GM19455 (cell line): ENCODE results near the gene SPATS2.
"Not testable (repeated sequence)": the region's sequence is repeated elsewhere in the genome, so short reads cannot be mapped to it uniquely, and the experiment has no call there.

Experiments used
- ATAC-seq: cut with Tn5 transposase; IDR thresholded peaks from one replicate; pipeline ENCODE4 v1.9.1; 2021; ENCODE audit not compliant: unreplicated experiment

The SPATS2 gene

DNA sequence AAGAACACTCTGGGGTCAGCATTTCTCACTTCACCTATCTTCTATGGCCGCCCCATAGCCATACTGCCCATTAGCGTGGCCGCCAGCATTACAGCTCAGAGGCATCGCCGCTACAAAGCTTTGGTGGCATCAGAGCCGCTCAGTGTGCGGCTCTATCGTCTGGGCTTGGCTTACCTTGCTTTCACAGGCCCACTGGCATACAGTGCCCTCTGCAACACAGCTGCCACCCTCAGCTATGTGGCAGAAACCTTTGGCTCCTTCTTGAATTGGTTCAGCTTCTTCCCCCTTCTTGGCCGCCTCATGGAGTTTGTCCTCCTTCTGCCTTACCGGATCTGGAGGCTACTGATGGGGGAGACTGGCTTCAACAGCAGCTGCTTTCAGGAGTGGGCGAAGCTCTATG, 18.0 kb upstream of the SPATS2 start:
- no peak for ATAC-seq

DNA sequence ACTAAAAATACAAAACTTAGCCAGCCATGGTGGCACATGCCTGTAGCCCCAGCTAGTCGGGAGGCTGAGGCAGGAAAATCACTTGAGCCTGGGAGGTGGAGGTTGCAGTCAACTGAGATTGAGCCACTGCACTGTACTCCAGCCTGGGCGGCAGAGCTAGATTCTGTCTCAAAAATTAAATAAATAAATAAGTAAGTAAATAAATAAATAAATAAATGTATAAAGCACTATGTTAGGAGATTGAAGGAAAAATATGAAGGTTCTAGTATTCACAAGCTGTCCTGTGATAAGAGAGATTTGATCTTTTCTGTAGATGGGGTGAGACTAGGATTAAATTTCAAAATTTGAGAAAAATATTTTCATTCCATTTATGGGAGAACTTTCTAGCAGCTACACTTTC, 14.9 kb upstream of the SPATS2 start:
- ATAC-seq: no peak

DNA sequence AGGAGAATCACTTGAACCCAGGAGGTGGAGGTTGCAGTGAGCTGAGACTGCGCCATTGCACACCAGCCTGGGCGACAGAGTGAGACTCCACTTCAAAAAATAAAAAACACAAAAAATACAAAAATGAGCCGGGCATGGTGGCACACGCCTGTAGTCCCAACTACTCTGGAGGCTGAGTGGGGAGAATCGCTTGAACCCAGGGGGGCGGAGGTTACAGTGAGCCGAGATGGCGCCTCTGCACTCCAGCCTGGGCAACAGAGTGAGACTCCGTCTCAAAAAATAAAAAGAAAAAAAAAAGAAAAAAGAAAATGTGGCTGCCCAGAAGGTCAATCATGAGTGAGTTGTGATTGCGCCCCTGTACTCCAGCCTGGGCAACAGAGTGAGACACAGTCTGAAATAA, 11.3 kb upstream of the SPATS2 start:
- no peak for ATAC-seq

DNA sequence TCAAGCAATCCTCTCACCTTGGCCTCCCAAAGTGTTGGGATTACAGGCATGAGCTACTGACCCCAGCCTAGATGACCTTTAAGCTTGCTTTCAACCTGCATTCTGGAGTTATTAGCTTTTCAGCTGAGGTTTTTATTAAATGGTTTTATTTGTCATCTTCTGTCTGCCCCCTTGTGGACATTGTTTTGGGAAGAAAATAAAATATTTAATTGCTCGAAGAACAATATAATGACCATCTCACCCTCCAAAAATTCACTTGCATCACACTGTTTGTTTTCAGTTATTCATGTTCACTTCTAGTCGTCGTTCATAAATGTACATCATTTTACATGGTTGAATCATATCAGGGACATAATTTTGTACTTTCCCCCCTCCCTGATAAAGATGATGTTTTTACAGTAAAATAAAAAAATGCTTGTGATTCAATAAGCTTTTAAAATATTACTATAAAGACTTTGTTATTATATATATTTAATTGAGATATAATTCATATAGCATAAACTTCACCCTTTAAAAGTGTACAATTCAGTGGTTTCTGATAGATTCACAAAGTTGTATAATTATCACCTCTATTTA, 10.1 kb upstream of the SPATS2 start:
- no peak for ATAC-seq

DNA sequence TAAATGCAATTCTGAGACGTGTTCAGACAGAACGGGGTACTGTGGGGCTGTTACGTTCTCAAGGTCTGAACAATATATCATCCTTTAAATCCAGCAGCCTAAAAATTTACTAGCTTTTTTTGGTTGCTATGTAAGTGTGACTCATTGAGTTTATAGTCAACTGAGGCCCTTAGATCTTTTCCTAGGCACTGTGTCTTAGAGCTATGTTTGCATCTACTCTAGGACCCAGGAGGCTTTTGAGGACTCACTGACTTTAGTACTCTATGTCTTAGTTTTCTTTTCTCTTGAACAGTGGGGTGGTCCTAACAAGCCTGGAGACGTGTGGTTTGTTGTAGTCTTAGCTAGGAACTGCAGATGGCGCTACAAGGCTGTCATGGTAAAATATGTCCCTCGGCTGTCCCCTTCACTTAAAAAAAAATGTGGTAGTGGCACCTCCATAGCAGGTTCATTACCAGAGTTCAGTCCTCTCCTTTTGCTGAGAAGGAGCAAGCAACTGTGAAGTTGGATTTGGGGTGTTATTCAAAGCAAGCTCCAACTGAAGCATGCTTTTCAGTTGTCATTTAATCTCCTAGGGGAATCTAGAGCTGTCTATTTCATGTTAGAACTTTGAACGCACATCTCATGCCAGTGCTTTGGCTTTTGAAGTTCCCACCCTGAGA, 8.7 kb upstream of the SPATS2 start:
- ATAC-seq: peak; percentile 59

DNA sequence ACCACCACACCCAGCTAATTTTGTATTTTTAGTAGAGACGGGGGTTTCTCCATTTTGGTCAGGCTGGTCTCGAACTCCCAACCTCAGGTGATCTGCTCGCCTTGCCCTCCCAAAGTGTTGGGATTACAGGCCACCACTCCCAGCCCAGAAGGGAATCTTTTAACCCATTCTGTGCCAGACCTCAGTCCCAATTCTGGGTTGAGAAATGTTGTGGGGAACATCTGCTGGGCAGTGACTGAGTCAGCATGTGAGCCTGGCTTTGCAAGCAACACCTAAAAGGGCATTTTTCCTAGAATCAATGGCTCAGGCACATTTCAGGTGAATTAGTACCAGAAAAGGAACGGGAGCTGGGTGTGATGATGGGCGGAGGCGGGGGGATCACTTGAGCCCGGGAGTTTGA, 7.6 kb upstream of the SPATS2 start:
- ATAC-seq: no peak

DNA sequence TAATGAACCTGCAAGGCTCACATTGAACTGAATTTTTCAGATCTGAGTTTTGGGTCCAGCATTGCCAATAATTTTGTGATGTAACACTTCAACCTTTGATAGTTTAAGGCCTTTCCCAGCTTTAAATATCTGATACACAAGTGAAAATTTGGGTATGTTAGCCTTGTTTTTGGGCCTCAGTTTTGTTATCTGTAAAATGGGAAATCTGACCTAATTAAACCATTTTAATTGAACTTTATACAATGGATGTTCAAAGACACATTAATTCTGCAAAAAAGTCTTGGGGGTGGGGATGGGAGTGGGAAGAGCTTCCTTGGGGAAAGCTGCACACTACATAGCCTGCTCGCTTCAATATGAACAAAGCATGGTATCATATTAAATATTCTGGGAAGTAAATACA, 5.2 kb upstream of the SPATS2 start:
- ATAC-seq: no peak

DNA sequence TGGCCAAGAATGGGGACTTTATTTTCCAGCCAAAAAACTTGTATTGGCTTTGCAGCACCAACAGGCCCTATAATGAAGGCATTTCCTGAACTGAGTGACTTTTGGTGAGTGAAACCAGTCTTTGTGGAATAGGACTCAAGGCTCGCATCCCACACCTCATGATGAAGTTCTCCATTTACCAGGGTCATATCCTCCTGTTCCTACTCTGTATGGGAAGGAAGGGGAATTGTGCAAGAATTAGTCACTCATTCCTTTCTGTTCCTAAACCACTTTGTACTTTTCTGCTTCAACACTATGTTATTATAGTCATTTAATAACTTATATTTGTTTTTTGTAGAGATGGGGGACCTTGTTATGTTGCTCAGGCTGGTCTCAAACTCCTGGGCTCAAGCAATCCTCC, 2.3 kb upstream of the SPATS2 start:
- no peak for ATAC-seq

DNA sequence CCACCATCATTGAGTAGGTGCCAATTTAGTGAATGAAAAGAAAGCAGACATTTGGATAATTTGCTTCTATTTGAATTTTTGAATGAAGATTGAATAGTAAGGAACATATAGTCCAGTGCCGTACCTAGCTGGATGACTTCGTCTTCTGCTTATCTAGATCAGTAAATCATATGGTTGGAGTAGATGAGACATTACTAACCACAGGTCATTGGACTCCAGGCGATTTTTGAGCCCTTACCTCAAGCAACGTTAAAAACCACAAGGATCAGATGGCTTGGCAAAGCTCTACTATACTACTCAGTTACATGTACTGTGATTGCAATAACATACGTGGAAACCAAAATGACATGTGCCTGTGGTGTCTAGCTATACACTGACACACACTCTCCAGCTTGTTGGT, 1.7 kb upstream of the SPATS2 start:
- ATAC-seq: no peak

DNA sequence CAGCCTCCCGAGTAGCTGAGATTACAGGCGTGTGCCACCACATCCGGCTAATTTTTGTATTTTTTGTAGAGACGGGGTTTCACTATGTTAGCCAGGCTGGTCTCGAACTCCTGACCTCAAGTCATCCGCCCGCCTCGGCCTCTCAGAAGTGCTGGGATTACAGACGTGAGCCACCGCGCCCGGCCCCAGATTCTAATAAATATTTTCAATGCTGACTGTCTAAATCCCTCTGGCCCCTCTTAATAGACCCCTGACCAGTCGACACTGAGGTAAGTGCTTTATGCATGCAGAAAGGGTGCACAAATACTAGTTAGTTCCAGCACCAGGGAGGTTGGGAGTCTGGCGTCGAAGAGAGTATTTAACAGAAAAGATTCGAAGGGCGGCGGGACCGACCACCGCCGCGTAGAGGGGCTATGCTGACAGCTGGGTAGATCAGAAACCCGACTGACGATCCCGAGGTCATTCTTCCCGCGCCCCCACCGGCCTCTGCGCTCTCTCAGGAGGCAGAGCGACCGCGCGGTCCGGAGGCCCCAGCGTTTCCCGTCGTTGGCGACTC, 1.1 kb upstream of the SPATS2 start:
- peak; percentile 2 for ATAC-seq

DNA sequence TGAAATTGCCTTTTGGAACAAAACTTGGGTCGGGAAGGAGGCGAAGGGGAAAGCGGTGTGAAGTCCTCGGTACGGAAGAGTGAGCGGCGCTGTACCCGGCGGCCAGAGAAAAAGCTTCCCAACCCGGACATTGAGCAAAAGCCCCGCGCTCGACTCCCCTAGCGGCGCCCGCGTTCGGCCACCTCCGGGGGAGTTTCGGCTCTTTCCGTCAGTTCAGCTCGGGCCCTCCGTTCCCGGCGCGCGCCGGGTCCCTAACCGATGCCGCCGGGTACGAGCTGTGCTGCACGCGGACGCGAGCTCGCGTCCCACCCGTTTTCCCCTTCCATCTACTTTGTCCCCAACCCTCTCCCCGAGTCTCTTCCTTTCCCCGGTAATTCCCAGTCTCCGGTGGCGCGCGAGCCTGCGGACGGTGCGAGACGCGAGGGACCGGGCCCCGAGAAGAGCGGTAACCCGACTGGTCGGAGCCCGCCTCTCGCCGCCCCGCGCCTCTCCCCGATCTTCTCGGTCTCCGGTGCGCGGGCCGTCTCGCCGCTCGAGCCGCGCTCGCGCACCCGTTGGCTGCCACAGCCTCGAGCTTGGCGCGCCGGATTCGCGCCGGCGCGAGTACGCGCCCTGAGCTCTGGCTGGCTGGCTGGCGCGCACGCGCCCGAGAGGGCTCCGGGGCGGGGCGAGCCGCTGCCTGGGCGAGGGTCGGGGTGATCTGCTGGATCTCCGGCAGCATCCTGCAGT, 446 bp upstream of the SPATS2 start:
- ATAC-seq: peak; percentile 66

DNA sequence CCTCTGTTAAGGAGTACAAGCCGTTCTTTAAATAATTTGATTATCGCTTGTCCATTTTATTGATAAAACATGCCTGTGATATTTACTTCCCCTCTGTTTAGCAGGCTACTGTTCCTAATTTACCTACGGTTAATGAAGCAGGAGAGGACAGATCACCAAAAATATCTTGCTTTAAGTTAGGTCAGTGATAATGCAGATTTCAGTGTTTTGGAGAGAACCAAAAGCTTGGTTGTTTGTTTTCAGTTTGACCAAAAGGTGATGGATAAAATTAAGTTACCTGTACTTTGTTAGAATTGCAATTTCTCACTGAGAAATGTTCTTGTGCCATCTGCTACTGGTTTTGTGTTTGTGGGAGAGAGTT, 958 bp downstream of the SPATS2 start:
- no peak for ATAC-seq

DNA sequence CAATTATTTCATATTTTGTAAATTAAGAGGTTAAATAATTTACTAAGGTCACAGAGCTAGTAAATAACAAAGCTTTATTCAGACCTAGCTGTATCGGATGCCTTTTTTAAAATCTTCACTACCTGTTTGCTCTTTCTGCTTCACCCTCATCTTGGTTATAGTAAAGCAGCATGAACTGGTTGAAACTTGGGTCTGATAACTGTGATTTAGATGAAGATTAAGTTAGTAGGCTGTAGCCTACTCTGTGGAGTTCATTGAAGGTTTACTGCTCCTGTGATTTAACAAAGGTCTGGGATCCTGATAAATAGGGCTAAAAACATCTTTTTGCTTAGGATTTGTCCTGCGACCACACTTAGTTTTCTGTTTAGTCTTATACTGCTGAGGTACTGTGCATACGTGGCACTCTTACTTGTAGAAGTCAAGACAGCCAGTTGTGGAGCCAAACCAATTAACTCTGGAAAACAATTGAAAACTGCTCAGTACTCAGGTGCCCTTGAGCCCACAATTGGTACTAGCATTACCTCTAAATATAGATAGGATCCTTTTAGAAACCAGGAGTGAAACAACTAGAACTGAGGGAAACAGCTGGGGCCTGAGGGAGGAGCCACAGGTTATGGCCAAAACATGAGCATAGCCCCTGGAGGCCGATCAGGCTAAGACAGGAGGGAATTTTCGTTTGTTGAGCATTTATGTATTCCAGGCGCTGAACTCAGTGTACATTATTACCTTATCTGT, 2.3 kb downstream of the SPATS2 start:
- ATAC-seq: no peak

DNA sequence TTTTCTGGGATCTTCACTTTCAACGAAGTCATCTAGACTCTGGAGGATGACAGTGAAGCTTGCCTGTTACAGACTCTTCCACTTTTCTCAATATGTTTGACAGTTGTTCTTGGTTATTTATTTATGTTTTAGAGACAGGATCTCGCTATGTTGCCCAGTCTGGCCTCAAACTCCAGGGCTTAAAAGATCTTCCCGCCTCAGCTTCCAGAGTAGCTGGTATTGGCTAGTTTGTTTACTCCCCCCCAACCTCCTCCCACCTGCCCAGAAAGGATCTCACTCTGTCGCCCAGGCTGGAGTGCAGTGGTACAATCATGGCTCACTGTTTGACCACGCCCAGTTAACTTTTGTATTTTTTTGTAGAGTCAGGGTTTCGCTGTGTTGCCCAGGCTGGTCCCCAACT, 3.3 kb downstream of the SPATS2 start:
- ATAC-seq: no peak

DNA sequence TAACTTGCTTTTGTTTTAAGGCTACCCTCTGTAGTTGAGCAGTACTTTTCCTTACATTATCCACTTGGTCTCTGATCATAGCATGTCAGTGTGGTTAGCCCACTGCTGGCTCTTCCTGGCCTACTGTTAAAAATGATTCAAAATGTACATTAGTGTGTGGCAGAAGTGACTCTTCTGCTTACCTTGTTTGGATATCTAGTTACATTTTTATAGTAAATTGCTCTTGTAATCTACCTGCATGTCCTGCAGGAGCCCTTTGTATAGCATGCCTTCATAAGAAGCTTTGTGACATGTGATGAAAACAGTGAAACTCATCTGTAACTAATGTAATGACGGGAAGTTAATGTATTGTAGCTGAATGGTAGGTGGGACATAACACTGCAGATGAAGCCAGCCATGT, 8.1 kb downstream of the SPATS2 start:
- ATAC-seq: no peak

DNA sequence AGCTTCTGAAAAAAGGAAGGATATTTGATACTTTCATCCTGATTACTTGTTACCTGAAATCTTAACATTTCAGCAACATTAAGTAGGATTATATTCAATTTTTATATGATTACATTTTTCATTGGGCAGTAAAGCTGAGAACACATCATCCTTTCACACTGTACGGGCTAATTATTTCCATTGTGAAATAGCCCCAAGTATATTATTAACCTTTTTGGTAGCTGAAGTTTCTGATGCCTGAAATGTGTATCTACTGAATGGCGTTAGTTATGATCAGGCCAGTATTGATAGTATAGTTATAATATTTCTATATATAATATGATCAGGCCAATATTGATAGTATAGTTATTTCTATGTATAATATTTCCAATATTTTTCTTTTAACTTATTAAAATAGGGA, 10.1 kb downstream of the SPATS2 start:
- ATAC-seq: no peak

DNA sequence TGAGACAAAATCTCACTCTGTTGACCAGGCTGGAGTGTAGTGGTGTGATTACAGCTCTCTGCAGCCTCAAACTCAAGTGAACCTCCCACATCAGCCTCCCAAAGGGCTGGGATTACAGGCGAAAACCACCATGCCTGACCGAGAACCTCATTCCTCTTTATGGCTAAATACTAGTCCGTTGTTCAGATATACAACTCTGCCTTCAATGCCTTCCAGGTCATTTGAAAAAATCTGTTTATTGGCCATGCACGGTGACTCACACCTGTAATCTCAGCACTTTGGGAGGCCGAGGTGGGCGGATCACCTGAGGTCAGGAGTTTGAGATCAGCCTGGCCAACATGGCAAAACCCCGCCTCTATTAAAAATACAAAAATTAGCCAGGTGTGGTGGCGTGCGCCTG, 12.9 kb downstream of the SPATS2 start:
- ATAC-seq: not testable (repeated sequence)

DNA sequence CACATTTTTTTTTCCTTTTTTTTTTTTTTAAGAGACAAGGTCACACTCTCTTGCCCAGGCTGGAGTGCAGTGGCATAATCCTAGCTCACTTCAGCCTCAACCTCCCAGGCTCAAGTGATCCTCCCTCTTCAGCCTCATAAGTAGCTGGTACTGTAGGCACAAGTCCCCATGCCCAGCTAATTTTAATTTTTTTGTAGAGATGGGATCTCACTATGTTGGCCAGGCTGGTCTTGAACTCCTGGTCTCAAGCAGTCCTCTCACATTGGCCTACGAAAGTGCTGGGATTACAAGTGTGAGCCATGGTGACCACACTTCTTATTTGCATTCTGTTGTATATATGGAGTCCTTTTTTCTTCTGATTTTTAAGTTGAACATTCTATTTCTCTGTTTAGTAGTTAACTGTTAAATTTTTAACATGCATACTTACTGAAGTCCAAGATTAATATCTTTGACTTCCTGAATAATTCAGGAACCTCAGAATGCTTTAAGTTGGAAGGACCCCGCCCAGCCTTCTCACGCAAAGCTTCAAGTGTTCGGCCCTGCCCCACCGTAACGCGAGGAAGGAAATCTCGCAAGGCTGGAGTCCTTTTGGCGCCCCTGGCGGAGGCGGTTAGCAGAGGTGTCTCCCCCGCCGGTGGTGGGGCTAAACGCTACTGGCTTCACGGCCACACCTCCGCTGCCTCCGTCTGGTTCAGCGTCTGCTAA, 21.6 kb downstream of the SPATS2 start:
- no peak for ATAC-seq

DNA sequence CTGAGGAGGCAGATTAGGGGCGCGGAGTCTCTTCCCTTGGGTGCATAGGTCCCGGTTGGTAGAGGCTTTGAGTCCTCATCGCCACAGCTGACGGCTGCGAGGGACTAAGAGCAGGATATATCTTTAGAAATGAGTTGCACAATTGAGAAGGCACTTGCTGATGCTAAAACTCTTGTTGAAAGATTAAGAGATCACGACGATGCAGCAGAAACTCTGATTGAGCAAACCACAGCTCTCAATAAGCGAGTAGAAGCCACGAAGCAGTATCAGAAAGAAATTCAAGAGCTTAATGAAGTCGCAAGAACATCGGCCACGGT, 22.1 kb downstream of the SPATS2 start:
- ATAC-seq: no peak

DNA sequence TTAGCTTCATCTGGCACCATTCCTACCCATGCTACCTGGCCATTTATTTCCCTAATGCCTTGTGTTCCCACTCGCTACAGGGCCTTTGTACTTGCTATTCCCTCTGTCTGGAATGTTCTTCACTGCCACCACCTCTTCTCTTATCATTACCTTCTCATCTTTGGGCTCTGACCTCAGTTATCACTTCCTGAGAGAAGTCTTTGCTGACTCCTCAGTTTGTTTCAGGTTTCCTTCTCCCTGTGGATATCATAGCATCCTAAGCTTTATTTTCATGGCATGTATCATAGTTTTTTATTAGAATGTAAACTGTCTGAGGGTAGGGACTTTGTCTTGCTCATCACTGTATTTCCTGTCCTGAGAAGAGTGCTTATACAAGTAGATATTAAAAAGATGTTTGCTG, 29.7 kb downstream of the SPATS2 start:
- no peak for ATAC-seq

DNA sequence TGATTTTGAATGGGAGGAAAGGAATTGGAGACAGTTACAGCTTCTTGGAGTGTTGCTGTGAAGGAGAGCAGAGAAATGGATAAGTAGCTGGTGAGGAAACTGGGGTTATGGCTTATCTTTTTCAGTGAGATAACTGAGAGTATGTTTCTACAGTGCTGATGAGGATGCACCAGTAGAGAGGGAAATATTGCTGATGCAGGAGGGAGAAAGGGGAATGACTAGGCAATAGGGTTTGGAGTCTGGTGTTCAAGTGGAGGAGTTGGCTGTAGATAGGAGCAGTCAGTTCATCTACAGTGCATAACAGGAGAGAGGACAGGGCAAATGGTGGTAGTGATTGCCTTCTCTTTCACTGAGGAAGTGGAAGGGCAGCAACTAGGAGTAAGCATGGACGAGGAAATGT, 33.0 kb downstream of the SPATS2 start:
- ATAC-seq: no peak
